K562 (cell line): ENCODE results near the gene EEPD1. TPM values are rescaled to one million over a fixed set of nuclear protein-coding genes. Genes with fewer than 3 reads are reported as not detected.

ENCODE experiments used
- EP300 ChIP-seq: IDR thresholded peaks from 2 replicates; pipeline ENCODE4 v1.6.1; 2012; ENCODE audit warnings: low read length, improper control_type of control experiment
- ESRRA ChIP-seq: fragments of 450-650 bp; IDR thresholded peaks from 2 replicates; pipeline ENCODE4 v1.6.1; 2014; ENCODE audit warnings: low read depth, mild to moderate bottlenecking, moderate library complexity, borderline replicate concordance
- FIP1L1 ChIP-seq: fragments of 200-400 bp; formaldehyde crosslinking; IDR thresholded peaks from 2 replicates; pipeline ENCODE4 v1.6.1; 2018; ENCODE audit warnings: mild to moderate bottlenecking, low read depth, low read length; ENCODE audit not compliant: poor library complexity, severe bottlenecking
- GABPA ChIP-seq: fragments of 200-800 bp; sonication (Bioruptor generic); conservative IDR thresholded peaks from 2 replicates; pipeline ENCODE4 v1.6.1; 2016; ENCODE audit warnings: low read depth, missing genetic modification characterization, missing compliant biosample characterization
- HDAC8 ChIP-seq: fragments of 450-650 bp; IDR thresholded peaks from 2 replicates; pipeline ENCODE4 v1.6.1; 2016; ENCODE audit warnings: mild to moderate bottlenecking, missing genetic modification characterization, moderate library complexity, missing compliant biosample characterization
- MAFF ChIP-seq: IDR thresholded peaks from 2 replicates; pipeline ENCODE4 v1.6.1; 2012; ENCODE audit warnings: low read length, improper control_type of control experiment
- MIER1 ChIP-seq: fragments of 450-650 bp; IDR thresholded peaks from 2 replicates; pipeline ENCODE4 v1.6.1; 2016; ENCODE audit warnings: antibody characterized with exemption, mild to moderate bottlenecking, low read depth
- NEUROD1 ChIP-seq: fragments of 150-350 bp; IDR thresholded peaks from 2 replicates; pipeline ENCODE4 v1.6.1; 2014; ENCODE audit warnings: borderline replicate concordance, low read length, low read depth; ENCODE audit not compliant: partially characterized antibody
- PHF8 ChIP-seq: fragments of 200-600 bp; sonication (generic); IDR thresholded peaks from 2 replicates; pipeline ENCODE4 v1.6.1; 2012; ENCODE audit warnings: mixed run types, mild to moderate bottlenecking, inconsistent platforms, low read length, moderate library complexity, borderline replicate concordance
- PPARD ChIP-seq: fragments of 250-450 bp; sonication (Bioruptor Pico); IDR thresholded peaks from 2 replicates; pipeline ENCODE4 v1.8.0; 2022; ENCODE audit warnings: inconsistent platforms, mild to moderate bottlenecking, moderate library complexity
- RBBP5 ChIP-seq: fragments of 200-600 bp; sonication (generic); IDR thresholded peaks from 2 replicates; pipeline ENCODE4 v1.6.1; 2012; ENCODE audit warnings: borderline replicate concordance, mild to moderate bottlenecking, low read length, control low read depth, inconsistent platforms; ENCODE audit not compliant: insufficient read depth, poor library complexity, severe bottlenecking
- SIN3A ChIP-seq, 2 experiments: fragments of 150-350 bp in 1 of 2; IDR thresholded peaks; 2 replicates each; pipeline ENCODE4 v1.6.1; 2011 to 2016; ENCODE audit warnings: borderline replicate concordance in 2 of 2, low read depth in 2 of 2, low read length in 2 of 2, mild to moderate bottlenecking in 2 of 2, moderate library complexity in 2 of 2; ENCODE audit not compliant: control insufficient read depth in 1 of 2
- SIX5 ChIP-seq, 2 experiments: IDR thresholded peaks; 2 replicates each; pipeline ENCODE4 v1.6.1; 2011; ENCODE audit warnings: low read length in 2 of 2, borderline replicate concordance in 1 of 2, low read depth in 1 of 2, mild to moderate bottlenecking in 1 of 2, moderate library complexity in 1 of 2; ENCODE audit not compliant: insufficient read depth in 1 of 2
- TGIF2 ChIP-seq: sonication (generic); formaldehyde crosslinking; IDR thresholded peaks from 2 replicates; pipeline ENCODE4 v1.8.1; 2022; ENCODE audit warnings: mild to moderate bottlenecking, missing genetic modification reagents, moderate library complexity
- TRIM28 ChIP-seq: fragments of 450-650 bp; IDR thresholded peaks from 2 replicates; pipeline ENCODE4 v1.6.1; 2017
- ZBTB1 ChIP-seq: sonication (generic); formaldehyde crosslinking; IDR thresholded peaks from 2 replicates; pipeline ENCODE4 v1.8.1; 2023; ENCODE audit warnings: missing genetic modification reagents, low read depth, mild to moderate bottlenecking, borderline replicate concordance
- ZKSCAN1 ChIP-seq: fragments of 150-350 bp; IDR thresholded peaks from 2 replicates; pipeline ENCODE4 v1.6.1; 2016; ENCODE audit warnings: low read depth, low read length
- ZNF431 ChIP-seq: sonication (generic); formaldehyde crosslinking; IDR thresholded peaks from 2 replicates; pipeline ENCODE4 v1.8.0; 2022; ENCODE audit warnings: mild to moderate bottlenecking, missing genetic modification reagents
- ZNF717 ChIP-seq: fragments of 250-450 bp; sonication (Bioruptor Pico); IDR thresholded peaks from 2 replicates; pipeline ENCODE4 v1.5.0; 2021
- polyA plus RNA-seq, 8 experiments: library from polyadenylated mRNA; depleted of rRNA in 4 of 8; stranded (reverse) in 5 of 8; unstranded in 3 of 8; fragments of >200 nt; fragmentation: Nextera tagmentation in 2 of 8; fragmentation: Illumina TruSeq in 1 of 8; extraction: Ambion mirVana in 2 of 8; extraction: Trizol in 1 of 8; gene quantifications; 2 replicates each; pipeline versions ENCODE4 v1.2.1 to v1.2.3, GENCODE V29; 2011 to 2014; ENCODE audit warnings: inconsistent platforms in 1 of 8, missing spikeins in 1 of 8
- total RNA-seq, 7 experiments: library from RNA; depleted of rRNA in 6 of 7; stranded (reverse); fragments of >200 nt in 6 of 7; fragmentation: Illumina TruSeq in 2 of 7; extraction: Trizol in 2 of 7; gene quantifications; 2 replicates each; pipeline versions ENCODE4 v1.2.1 to v1.2.3, GENCODE V29; 2011 to 2021; ENCODE audit warnings: low replicate concordance in 1 of 7
- TF ChIP-seq, protein P1 (sequence below): fragments of 450-650 bp; conservative IDR thresholded peaks from 2 replicates; pipeline ENCODE4 v1.6.1; 2016; ENCODE audit warnings: missing genetic modification characterization, low read depth, mild to moderate bottlenecking, control low read depth, missing compliant biosample characterization
- TF ChIP-seq, protein P2 (sequence below): fragments of 150-350 bp; IDR thresholded peaks from 2 replicates; pipeline ENCODE4 v1.6.1; 2014; ENCODE audit warnings: low read depth, mild to moderate bottlenecking, low read length, borderline replicate concordance
- TF ChIP-seq, protein P3 (sequence below): sonication (generic); IDR thresholded peaks from 2 replicates; pipeline ENCODE4 v1.6.1; 2016

The EEPD1 gene
- total and polyA plus RNA-seq, 9 of the 15 experiments (the other 6 are each of a cell fraction or from before 2014, with no cell fraction given), result 0.01 to 1.5 (median 0.74) TPM; not detected in 1

DNA sequence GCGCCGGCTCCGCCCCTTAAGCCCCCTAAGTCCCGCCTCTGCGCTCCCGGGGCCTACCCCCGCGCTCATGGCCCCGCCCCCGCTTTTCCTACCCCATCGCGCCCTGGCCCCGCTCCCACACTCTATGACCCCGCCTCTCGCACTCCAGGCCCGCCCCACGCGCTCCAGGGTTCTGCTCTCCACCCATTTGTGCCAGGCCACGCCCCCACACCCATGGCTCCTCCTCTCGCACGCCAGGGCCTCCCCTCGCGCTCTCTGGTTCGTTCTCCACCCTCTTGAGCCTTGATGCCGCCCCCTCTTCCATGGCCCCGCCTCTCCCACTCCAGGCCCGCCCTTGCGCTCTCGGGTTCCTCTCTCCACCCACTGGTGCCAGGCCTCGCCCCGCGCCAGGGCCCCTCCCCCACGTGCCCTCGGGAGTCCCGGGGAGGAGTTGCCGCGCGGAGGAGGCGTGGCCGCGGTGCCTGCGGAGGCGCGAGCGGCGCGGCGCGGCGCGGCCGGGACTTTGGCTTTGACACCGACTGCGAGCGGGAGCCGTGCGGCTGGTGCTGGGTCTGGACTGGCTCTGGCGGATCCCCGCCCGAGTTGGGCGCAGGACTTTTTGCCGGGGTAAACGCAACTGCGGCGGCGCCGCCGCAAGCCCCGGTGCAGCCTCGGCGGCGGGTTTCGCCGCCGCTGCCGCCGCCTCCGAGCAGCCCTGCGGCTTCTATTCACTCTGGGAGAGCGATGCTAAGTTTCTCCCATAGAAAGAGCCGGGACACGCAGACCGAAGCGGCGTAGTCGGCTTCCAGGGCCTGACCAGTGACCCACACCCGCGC lies at the start of gene EEPD1 (continued):
- no peak for TF ChIP-seq ZNF431 (CRISPR knock-in tag)
- TF ChIP-seq, protein P1, sequence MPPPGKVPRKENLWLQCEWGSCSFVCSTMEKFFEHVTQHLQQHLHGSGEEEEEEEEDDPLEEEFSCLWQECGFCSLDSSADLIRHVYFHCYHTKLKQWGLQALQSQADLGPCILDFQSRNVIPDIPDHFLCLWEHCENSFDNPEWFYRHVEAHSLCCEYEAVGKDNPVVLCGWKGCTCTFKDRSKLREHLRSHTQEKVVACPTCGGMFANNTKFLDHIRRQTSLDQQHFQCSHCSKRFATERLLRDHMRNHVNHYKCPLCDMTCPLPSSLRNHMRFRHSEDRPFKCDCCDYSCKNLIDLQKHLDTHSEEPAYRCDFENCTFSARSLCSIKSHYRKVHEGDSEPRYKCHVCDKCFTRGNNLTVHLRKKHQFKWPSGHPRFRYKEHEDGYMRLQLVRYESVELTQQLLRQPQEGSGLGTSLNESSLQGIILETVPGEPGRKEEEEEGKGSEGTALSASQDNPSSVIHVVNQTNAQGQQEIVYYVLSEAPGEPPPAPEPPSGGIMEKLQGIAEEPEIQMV (tag), result no peak
- no peak for TF ChIP-seq TRIM28
- TF ChIP-seq MAFF, result no peak
- no peak for TF ChIP-seq GABPA (tag)
- peak; percentile 84 for TF ChIP-seq FIP1L1
- TF ChIP-seq HDAC8, result no peak
- TF ChIP-seq, protein P2, sequence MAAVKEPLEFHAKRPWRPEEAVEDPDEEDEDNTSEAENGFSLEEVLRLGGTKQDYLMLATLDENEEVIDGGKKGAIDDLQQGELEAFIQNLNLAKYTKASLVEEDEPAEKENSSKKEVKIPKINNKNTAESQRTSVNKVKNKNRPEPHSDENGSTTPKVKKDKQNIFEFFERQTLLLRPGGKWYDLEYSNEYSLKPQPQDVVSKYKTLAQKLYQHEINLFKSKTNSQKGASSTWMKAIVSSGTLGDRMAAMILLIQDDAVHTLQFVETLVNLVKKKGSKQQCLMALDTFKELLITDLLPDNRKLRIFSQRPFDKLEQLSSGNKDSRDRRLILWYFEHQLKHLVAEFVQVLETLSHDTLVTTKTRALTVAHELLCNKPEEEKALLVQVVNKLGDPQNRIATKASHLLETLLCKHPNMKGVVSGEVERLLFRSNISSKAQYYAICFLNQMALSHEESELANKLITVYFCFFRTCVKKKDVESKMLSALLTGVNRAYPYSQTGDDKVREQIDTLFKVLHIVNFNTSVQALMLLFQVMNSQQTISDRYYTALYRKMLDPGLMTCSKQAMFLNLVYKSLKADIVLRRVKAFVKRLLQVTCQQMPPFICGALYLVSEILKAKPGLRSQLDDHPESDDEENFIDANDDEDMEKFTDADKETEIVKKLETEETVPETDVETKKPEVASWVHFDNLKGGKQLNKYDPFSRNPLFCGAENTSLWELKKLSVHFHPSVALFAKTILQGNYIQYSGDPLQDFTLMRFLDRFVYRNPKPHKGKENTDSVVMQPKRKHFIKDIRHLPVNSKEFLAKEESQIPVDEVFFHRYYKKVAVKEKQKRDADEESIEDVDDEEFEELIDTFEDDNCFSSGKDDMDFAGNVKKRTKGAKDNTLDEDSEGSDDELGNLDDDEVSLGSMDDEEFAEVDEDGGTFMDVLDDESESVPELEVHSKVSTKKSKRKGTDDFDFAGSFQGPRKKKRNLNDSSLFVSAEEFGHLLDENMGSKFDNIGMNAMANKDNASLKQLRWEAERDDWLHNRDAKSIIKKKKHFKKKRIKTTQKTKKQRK, result no peak
- no peak for TF ChIP-seq SIX5 (IDR thresholded peaks at IDR 0.05; ENCODE audit: borderline replicate concordance in 1 of 2, insufficient read depth in 1 of 2, low read depth in 1 of 2, low read length in 2 of 2)
- TF ChIP-seq, protein P3, sequence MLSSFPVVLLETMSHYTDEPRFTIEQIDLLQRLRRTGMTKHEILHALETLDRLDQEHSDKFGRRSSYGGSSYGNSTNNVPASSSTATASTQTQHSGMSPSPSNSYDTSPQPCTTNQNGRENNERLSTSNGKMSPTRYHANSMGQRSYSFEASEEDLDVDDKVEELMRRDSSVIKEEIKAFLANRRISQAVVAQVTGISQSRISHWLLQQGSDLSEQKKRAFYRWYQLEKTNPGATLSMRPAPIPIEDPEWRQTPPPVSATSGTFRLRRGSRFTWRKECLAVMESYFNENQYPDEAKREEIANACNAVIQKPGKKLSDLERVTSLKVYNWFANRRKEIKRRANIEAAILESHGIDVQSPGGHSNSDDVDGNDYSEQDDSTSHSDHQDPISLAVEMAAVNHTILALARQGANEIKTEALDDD, result no peak
- TF ChIP-seq NEUROD1, result no peak
- no peak for TF ChIP-seq ESRRA
- TF ChIP-seq SIN3A (IDR thresholded peaks at IDR 0.05; ENCODE audit: borderline replicate concordance in 2 of 2, control insufficient read depth in 1 of 2, low read depth in 2 of 2, low read length in 2 of 2), result no peak
- TF ChIP-seq EP300, result no peak
- peak; percentile 77 for TF ChIP-seq RBBP5
- no peak for TF ChIP-seq ZKSCAN1
- no peak for TF ChIP-seq ZBTB1 (CRISPR knock-in tag)
- TF ChIP-seq MIER1, result no peak
- no peak for TF ChIP-seq ZNF717 (CRISPR knock-in tag)
- no peak for TF ChIP-seq TGIF2
- TF ChIP-seq PPARD (CRISPR knock-in tag), result no peak
- TF ChIP-seq PHF8, result peak; percentile 57; the same call in 1 of the 2 replicates
